B cell (primary cell): ENCODE measurements around the gene PIH1D1. TPM values are rescaled to one million over a fixed set of nuclear protein-coding genes. Genes with fewer than 3 reads are reported as not detected.

Experiments
- ATAC-seq: fragments of 200-7000 bp; cut with Tn5 transposase; one replicate; pipeline ENCODE4 v1.10.0; 2021; ENCODE audit warnings: low read depth, mild to moderate bottlenecking, moderate number of reproducible peaks, moderate library complexity
- CTCF ChIA-PET: fragments of 350-600 bp; sonication (Branson Sonifier 250); formaldehyde crosslinking; loops from one replicate; lab custom pipeline; 2021; ENCODE audit warnings: antibody characterized with exemption, inconsistent platforms; lab: Charles Lee
- POLR2A ChIA-PET: fragments of 350-600 bp; sonication (Branson Sonifier 250); formaldehyde crosslinking; loops from one replicate; lab custom pipeline; 2021; ENCODE audit warnings: antibody characterized with exemption; lab: Charles Lee
- DNase-seq: peaks from one replicate; pipeline ENCODE4 v3.0.0; 2013
- H2AFZ ChIP-seq: 2 replicates; pipeline ENCODE4 v1.6.1; 2012; ENCODE audit warnings: mild to moderate bottlenecking, low read depth, low read length; ENCODE audit not compliant: insufficient read depth, poor library complexity, severe bottlenecking
- H3K27ac ChIP-seq, 2 donors: 1 replicate in 1 of 2; 2 replicates in 1 of 2; pipeline ENCODE4 v1.5.1; 2012 to 2013; ENCODE audit warnings: low read length in 2 of 2, mild to moderate bottlenecking in 2 of 2, moderate library complexity in 1 of 2
- H3K27me3 ChIP-seq, 4 experiments: fragments of 200-600 bp in 1 of 4; sonication (generic) in 1 of 4; replicated peaks in 1 of 4; 1 replicate in 2 of 4; 2 replicates in 2 of 4; pipeline versions ENCODE4 v1.6.1 to v1.7.0; 2013 to 2016; ENCODE audit warnings: low read length in 3 of 4, mild to moderate bottlenecking in 2 of 4, mixed read lengths in 1 of 4, moderate library complexity in 1 of 4; ENCODE audit not compliant: insufficient read depth in 4 of 4, control insufficient read depth in 3 of 4; ENCODE audit errors: control extremely low read depth in 1 of 4
- H3K36me3 ChIP-seq, 2 experiments: replicated peaks in 1 of 2; 1 replicate in 1 of 2; 2 replicates in 1 of 2; pipeline versions ENCODE4 v1.6.1 to v1.7.1; 2013; ENCODE audit warnings: low read length in 1 of 2; ENCODE audit not compliant: insufficient read depth in 2 of 2, control insufficient read depth in 1 of 2; ENCODE audit errors: control extremely low read depth in 1 of 2, extremely low read depth in 1 of 2
- H3K4me1 ChIP-seq, 2 donors: fragments of 200-600 bp in 1 of 2; sonication (generic) in 1 of 2; 1 replicate in 1 of 2; 2 replicates in 1 of 2; pipeline versions ENCODE4 v1.5.1 to v1.6.1; 2013 to 2017; ENCODE audit warnings: low read length in 2 of 2; ENCODE audit not compliant: control insufficient read depth in 2 of 2, insufficient read depth in 2 of 2
- H3K4me2 ChIP-seq: replicated peaks from 2 replicates; pipeline ENCODE3; 2012; ENCODE audit warnings: mild to moderate bottlenecking, low read depth, low read length; ENCODE audit not compliant: poor library complexity, severe bottlenecking
- H3K4me3 ChIP-seq, 5 experiments: fragments of 200-600 bp in 1 of 5; sonication (generic) in 1 of 5; 1 replicate in 3 of 5; 2 replicates in 2 of 5; pipeline versions ENCODE4 v1.5.1 to v1.7.0; 2011 to 2016; ENCODE audit warnings: low read length in 4 of 5, mild to moderate bottlenecking in 4 of 5, low read depth in 2 of 5, control low read depth in 1 of 5, moderate library complexity in 1 of 5; ENCODE audit not compliant: insufficient read depth in 1 of 5; ENCODE audit errors: control extremely low read depth in 1 of 5, extremely low read depth in 1 of 5
- H3K79me2 ChIP-seq: fragments of 200-600 bp; sonication (generic); one replicate; pipeline ENCODE4 v1.6.0; 2016; ENCODE audit warnings: low read length; ENCODE audit not compliant: control insufficient read depth, insufficient read depth
- H3K9ac ChIP-seq: fragments of 200-600 bp; sonication (generic); 2 replicates; pipeline ENCODE4 v1.6.1; 2017; ENCODE audit warnings: mild to moderate bottlenecking, low read length, moderate library complexity
- H3K9me3 ChIP-seq, 3 donors: one replicate each; pipeline versions ENCODE4 v1.6.1 to v1.7.1; 2013; ENCODE audit warnings: low read length in 2 of 3; ENCODE audit not compliant: control insufficient read depth in 2 of 3, insufficient read depth in 1 of 3; ENCODE audit errors: control extremely low read depth in 1 of 3
- H4K20me1 ChIP-seq: 2 replicates; pipeline ENCODE4 v1.6.0; 2012; ENCODE audit warnings: mild to moderate bottlenecking, low read length; ENCODE audit not compliant: insufficient read depth, control insufficient read depth, poor library complexity, severe bottlenecking
- H3K27ac Mint-ChIP-seq: one replicate; pipeline ENCODE4 v1.8.0; 2021; ENCODE audit warnings: mixed read lengths
- H3K27me3 Mint-ChIP-seq: one replicate; pipeline ENCODE4 v1.8.0; 2021; ENCODE audit warnings: mixed read lengths
- H3K4me1 Mint-ChIP-seq: one replicate; pipeline ENCODE4 v1.8.0; 2021; ENCODE audit warnings: mixed read lengths
- H3K4me3 Mint-ChIP-seq: one replicate; pipeline ENCODE4 v1.8.0; 2021; ENCODE audit warnings: mixed read lengths
- H3K9me3 Mint-ChIP-seq: one replicate; pipeline ENCODE4 v1.8.0; 2022; ENCODE audit warnings: mixed read lengths; ENCODE audit not compliant: insufficient read depth
- CTCF ChIP-seq: fragments of 200-600 bp; IDR thresholded peaks from one replicate; pipeline ENCODE4 v1.8.0; 2022; ENCODE audit warnings: antibody characterized with exemption, mild to moderate bottlenecking
- EZH2 ChIP-seq: IDR thresholded peaks from 2 replicates; pipeline ENCODE4 v1.6.1; 2012; ENCODE audit warnings: borderline replicate concordance, low read depth, mild to moderate bottlenecking, moderate library complexity, low read length; ENCODE audit not compliant: insufficient read depth, poor library complexity, severe bottlenecking
- WGBS: methylation state at CpG from one replicate; pipeline ENCODE4 v1.1.5; 2013; ENCODE audit warnings: missing lambda C conversion rate; ENCODE audit not compliant: insufficient coverage; 5-methylcytosine and 5-hydroxymethylcytosine counted together
- intact Hi-C: fragments of 100-400 bp; cut with micrococcal nuclease; formaldehyde crosslinking; loops from one replicate; pipeline ENCODE4 v1.10.0; 2022
- polyA plus RNA-seq: library from polyadenylated mRNA; depleted of rRNA; stranded (reverse); fragments of >200 nt; gene quantifications from 2 replicates; pipeline ENCODE4 v1.2.3, GENCODE V29; 2012
- total RNA-seq, 2 donors: library from RNA; stranded (reverse); fragments of 120-200 nt in 1 of 2; gene quantifications; 1 replicate in 1 of 2; 2 replicates in 1 of 2; pipeline versions ENCODE4 v1.2.3 to v1.2.4, GENCODE V29; 2013 to 2022

The PIH1D1 gene
- total and polyA plus RNA-seq, 2 donors (not counting 1 experiment from before 2014, with no cell fraction given) = 158 to 184 TPM

- no peak overlapping the region for H3K9ac ChIP-seq
- peaks cover 6 to 20% of the 10 kb centered on the region in 2 donors for H3K4me1 ChIP-seq
- ATAC-seq (no peak), DNase-seq (no peak)
- no peaks in the 10 kb centered on the region for H4K20me1 ChIP-seq
- Mint-ChIP-seq H3K9me3 (no peaks in the 10 kb centered on the region), H3K4me1 (peaks cover 12% of the 10 kb centered on the region), H3K4me3 (no peak overlapping the region), H3K27me3 (no peaks in the 10 kb centered on the region), H3K27ac (peak overlapping the region; percentile 20)
- TF ChIP-seq CTCF = no peak
- TF ChIP-seq EZH2 = no peak
- POLR2A ChIA-PET = no interaction called here
- H3K79me2 ChIP-seq = no peaks in the 10 kb centered on the region
- intact Hi-C loops = no loop called here
- no peak overlapping the region for H3K4me2 ChIP-seq
- no peak overlapping the region for H2AFZ ChIP-seq
- 100% methylated on average over 4 of the region's 6 CpGs for WGBS
- no peaks in the 10 kb centered on the region for H3K27me3 ChIP-seq
- H3K9me3 ChIP-seq = no peaks in the 10 kb centered on the region
- CTCF ChIA-PET = interaction anchor here (1.0 kb wide), 1 partner anchor 97 kb away, joined by 3 read pairs; no protein-coding TSS in a partner anchor
- H3K36me3 ChIP-seq = no peaks in the 10 kb centered on the region
- no peak overlapping the region for H3K27ac ChIP-seq
- H3K4me3 ChIP-seq = no peak overlapping the region
These were observed 52.7 kb downstream of the PIH1D1 start for GRCh38 chr19:49398931-49399330.

GRCh38 chr19:49398001-49398615, 53.5 kb downstream of the PIH1D1 start:
- no peak overlapping the region for H3K27ac ChIP-seq
- no peak for TF ChIP-seq CTCF
- no peak for TF ChIP-seq EZH2
- H3K79me2 ChIP-seq = no peaks in the 10 kb centered on the region
- no peak for DNase-seq
- H3K27me3 Mint-ChIP-seq = no peaks in the 10 kb centered on the region
- H3K4me1 ChIP-seq = peaks cover 0 to 11% of the 10 kb centered on the region in 2 donors
- ChIA-PET POLR2A (no interaction called here), CTCF (interaction anchor here (1.0 to 1.3 kb wide), 2 partner anchors 22 to 97 kb away, joined by 3 read pairs; no protein-coding TSS in a partner anchor)
- no peak overlapping the region for H3K4me3 ChIP-seq
- no peak for ATAC-seq
- no peaks in the 10 kb centered on the region for H3K36me3 ChIP-seq
- no peaks in the 10 kb centered on the region for H3K27me3 ChIP-seq
- no peak overlapping the region for H3K4me3 Mint-ChIP-seq
- no peak overlapping the region for H2AFZ ChIP-seq
- H3K9me3 ChIP-seq = no peaks in the 10 kb centered on the region
- H3K27ac Mint-ChIP-seq = no peak overlapping the region
- H3K9me3 Mint-ChIP-seq = no peaks in the 10 kb centered on the region
- H3K4me1 Mint-ChIP-seq = peaks cover 4% of the 10 kb centered on the region
- intact Hi-C loops = no loop called here
- no peaks in the 10 kb centered on the region for H4K20me1 ChIP-seq
- 87% methylated on average over 6 of the region's 11 CpGs for WGBS
- H3K4me2 ChIP-seq = no peak overlapping the region
- no peak overlapping the region for H3K9ac ChIP-seq
